ENCODE data around the gene SLC16A7.

DNA sequence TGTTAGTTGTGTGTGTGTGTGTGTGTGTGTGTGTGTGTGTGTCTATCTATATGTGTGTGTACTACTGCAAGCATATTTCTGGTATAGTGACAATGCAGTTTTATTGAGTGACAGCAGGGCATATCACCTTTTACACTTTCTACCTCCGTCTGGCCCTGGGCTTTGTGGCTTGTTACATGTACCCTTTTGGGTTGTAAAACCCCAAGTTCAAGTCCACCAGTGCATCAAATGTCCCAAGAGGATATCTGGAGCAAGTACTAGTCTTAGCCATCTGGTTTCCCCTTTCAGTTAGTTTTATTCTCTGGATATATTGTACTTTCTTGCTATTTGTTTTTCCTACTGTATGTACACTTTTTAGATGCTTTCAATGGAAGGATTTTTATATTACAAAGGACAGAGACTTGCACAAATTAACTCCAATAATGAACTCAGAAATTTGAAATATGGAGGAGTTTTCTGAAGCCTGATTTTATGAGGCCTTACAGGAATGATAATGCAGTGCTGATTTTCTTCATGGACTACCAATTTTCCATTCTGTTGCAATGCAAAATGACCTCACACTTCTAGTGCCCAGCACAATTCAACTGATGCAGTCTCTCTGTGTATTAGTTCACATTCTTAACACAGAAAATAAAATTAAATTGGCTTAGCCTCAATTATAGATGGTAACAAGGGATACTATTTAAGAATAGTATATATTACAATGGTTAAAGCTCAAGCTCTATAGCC is 29.1 kb downstream of the SLC16A7 start:
- TF ChIP-seq TAF1 (IDR thresholded peaks at IDR 0.05; ENCODE audit: control insufficient read depth, extremely low read depth, insufficient read depth, low read length, severe bottlenecking), result no peak
- TF ChIP-seq SMAD1 (IDR thresholded peaks at IDR 0.05; ENCODE audit: low read depth, low read length, partially characterized antibody), result no peak
- TF ChIP-seq, protein P1, sequence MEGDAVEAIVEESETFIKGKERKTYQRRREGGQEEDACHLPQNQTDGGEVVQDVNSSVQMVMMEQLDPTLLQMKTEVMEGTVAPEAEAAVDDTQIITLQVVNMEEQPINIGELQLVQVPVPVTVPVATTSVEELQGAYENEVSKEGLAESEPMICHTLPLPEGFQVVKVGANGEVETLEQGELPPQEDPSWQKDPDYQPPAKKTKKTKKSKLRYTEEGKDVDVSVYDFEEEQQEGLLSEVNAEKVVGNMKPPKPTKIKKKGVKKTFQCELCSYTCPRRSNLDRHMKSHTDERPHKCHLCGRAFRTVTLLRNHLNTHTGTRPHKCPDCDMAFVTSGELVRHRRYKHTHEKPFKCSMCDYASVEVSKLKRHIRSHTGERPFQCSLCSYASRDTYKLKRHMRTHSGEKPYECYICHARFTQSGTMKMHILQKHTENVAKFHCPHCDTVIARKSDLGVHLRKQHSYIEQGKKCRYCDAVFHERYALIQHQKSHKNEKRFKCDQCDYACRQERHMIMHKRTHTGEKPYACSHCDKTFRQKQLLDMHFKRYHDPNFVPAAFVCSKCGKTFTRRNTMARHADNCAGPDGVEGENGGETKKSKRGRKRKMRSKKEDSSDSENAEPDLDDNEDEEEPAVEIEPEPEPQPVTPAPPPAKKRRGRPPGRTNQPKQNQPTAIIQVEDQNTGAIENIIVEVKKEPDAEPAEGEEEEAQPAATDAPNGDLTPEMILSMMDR (IDR thresholded peaks at IDR 0.05 in 2 of 3, conservative IDR thresholded peaks at IDR 0.05 in 1 of 3; ENCODE audit: insufficient read depth in 2 of 3, low read depth in 1 of 3, low read length in 3 of 3), result no peak
- TF ChIP-seq TAL1 (IDR thresholded peaks at IDR 0.05), result no peak
